TTC549 (cell line): ENCODE results near the gene SND1.

Experiments used
- FAIRE-seq: peaks from 2 replicates; lab custom pipeline; 2012; peaks lifted over from hg19 to GRCh38; lab: Jason Lieb, UNC

Gene SND1

GRCh38 chr7:128120116-128120515 is 468.1 kb downstream of the SND1 start:
- FAIRE-seq, result no peak

GRCh38 chr7:128120976-128121490 is 469.0 kb downstream of the SND1 start:
- no peak for FAIRE-seq

GRCh38 chr7:128121711-128122530 is 469.9 kb downstream of the SND1 start:
- FAIRE-seq, result no peak

- no peak for FAIRE-seq
Measured at GRCh38 chr7:128122576-128123290, 470.7 kb downstream of the SND1 start.

GRCh38 chr7:128123291-128124037 is 471.5 kb downstream of the SND1 start:
- no peak for FAIRE-seq

GRCh38 chr7:128124786-128125185 is 472.8 kb downstream of the SND1 start:
- no peak for FAIRE-seq

GRCh38 chr7:128125816-128126215 is 473.8 kb downstream of the SND1 start:
- no peak for FAIRE-seq

- no peak for FAIRE-seq
Measured at GRCh38 chr7:128128401-128128800, 476.4 kb downstream of the SND1 start.

- no peak for FAIRE-seq
Measured at GRCh38 chr7:128129224-128129864, 477.4 kb downstream of the SND1 start.

- no peak for FAIRE-seq
Measured at GRCh38 chr7:128131115-128131514, 479.1 kb downstream of the SND1 start.

- FAIRE-seq, result no peak
Measured at GRCh38 chr7:128131731-128132130, 479.7 kb downstream of the SND1 start.

GRCh38 chr7:128132426-128133069 is 480.6 kb downstream of the SND1 start:
- no peak for FAIRE-seq

- no peak for FAIRE-seq
Measured at GRCh38 chr7:128135159-128135514, 483.1 kb downstream of the SND1 start.

- FAIRE-seq, result no peak
Measured at GRCh38 chr7:128135515-128136214, 483.7 kb downstream of the SND1 start.

- no peak for FAIRE-seq
Measured at GRCh38 chr7:128136215-128136597, 484.2 kb downstream of the SND1 start.

- FAIRE-seq, result no peak
Measured at GRCh38 chr7:128137181-128137580, 485.2 kb downstream of the SND1 start.

- FAIRE-seq, result no peak
Measured at GRCh38 chr7:128139406-128139805, 487.4 kb downstream of the SND1 start.

GRCh38 chr7:128141683-128142195 is 489.7 kb downstream of the SND1 start:
- FAIRE-seq, result no peak
